Activated CD4-positive, alpha-beta T cell treated with anti-CD3 and anti-CD28 coated beads, Interleukin-2, amount 50 U/mL, for 4 hours (primary cell): Measurements from ENCODE around the gene VPS50.

ENCODE experiments used
- DNase-seq, 2 experiments: peaks; one replicate each; pipeline ENCODE4 v3.0.0-alpha.2; 2020

Gene VPS50, protein sequence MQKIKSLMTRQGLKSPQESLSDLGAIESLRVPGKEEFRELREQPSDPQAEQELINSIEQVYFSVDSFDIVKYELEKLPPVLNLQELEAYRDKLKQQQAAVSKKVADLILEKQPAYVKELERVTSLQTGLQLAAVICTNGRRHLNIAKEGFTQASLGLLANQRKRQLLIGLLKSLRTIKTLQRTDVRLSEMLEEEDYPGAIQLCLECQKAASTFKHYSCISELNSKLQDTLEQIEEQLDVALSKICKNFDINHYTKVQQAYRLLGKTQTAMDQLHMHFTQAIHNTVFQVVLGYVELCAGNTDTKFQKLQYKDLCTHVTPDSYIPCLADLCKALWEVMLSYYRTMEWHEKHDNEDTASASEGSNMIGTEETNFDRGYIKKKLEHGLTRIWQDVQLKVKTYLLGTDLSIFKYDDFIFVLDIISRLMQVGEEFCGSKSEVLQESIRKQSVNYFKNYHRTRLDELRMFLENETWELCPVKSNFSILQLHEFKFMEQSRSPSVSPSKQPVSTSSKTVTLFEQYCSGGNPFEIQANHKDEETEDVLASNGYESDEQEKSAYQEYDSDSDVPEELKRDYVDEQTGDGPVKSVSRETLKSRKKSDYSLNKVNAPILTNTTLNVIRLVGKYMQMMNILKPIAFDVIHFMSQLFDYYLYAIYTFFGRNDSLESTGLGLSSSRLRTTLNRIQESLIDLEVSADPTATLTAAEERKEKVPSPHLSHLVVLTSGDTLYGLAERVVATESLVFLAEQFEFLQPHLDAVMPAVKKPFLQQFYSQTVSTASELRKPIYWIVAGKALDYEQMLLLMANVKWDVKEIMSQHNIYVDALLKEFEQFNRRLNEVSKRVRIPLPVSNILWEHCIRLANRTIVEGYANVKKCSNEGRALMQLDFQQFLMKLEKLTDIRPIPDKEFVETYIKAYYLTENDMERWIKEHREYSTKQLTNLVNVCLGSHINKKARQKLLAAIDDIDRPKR

DNA sequence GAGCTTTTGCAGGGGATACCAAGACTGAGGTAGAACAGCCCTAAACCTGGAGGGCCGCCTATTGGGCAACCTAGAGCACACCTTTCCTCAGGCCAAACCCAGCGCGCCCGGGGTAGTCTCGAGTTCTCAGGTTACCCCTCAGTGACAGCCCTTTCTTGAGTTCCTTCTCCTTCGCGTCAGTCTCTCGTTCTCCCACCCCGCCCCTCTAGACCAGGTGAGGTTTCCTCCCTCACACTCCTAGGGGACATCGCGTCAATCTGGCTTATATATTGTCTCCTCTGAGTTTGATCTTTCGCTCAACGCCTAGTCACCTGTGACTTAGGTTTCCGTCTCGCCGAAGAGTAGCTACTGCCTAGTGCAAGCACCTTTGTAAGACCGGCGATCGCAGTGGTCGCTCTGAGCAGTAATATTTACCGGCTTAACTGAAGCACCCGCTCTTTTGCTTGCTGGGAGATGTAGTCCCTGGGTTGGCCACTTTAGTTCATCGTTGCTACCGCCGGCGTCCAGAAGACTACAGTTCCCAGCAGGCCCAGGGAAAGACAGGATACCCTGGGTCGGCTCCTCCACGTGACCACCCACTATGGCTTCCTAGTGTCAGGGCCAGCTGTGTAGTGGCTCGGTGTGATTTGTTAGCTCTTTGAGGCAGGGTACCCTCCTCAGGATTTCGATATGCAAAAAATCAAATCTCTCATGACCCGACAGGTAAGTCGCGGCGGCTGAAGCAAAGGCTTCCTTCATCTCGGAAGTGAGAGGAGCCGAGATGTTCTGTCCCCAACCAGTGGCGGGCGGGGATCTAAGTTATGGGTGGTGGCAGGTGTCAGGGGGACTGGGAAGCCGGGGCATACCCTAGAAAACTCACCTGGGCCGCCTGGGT is at the start of gene VPS50:
TSS of gene VPS50 (plus strand) at position 568 of the 874 bp plus-strand sequence. CDS start at position 670, 102 bp downstream.
- DNase-seq, result peak; percentile 87 to 88

DNA sequence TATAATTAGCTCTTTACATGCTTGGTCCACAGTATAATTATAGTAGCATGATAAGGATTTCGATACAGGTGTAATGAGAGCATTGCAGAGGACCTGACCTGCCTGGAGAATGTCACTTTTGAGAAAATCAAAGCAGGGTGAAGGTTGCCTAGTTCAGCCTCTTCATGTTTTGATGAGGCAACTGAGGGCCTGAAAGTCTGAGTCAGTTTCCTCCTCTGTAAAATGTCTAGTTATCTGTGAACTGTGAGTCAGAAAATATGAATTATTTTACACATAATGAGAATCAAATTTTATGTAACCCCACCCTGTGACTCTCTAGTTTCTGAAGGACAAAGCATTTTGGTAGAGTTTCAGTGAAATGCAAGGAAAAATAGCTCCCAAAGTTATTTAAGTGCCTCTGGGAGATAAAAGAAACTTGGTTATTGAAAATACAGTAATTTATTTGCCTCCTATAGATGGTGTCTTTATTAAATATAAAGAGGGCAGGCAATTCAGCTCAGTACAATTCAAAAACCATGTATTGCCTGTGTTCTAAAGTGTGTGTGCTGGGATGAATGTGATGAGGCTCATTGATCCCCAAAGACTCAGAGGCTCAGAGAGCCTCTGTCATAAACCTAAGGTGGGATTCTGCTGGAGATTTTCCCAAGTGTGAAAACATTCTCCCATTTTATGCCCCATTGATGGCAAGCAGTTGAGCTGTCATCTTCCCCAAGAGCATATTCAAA is 46.7 kb upstream of the VPS50 start:
- DNase-seq, result no peak

DNA sequence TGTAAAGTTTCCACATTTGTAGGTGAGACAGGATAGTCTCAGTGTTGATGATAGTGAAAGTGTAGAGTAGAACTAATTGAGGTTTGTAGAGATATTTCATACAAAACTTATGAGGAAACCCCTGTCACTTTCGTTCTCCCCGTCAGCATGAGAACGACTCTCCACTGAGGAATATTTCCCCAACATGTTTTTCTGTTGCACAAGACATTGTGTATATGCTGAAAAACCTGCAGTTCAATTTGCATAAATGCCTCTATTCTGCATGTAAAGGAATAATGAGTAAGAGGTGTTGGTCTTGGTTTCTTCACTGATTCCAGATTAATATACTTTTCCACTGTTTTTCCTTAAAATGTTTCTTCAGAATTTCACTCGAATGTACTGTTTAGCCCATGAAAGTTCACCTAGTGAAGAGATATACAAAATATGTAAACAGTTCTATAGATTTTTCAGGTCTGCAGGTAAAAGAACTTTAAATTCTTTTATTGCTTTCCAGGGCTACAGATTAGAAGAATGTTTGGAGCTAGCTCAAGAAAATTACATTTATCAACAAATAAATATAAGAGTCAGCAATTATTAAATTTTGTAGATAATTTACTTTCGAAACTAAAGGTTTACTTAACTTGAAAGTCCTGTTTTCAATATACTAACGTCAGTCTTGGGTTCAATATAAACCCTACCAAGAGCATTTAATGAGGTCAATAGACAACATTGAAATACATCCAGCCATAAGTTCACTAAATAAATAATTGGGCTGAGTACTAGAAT is 43.1 kb upstream of the VPS50 start:
- no peak for DNase-seq

DNA sequence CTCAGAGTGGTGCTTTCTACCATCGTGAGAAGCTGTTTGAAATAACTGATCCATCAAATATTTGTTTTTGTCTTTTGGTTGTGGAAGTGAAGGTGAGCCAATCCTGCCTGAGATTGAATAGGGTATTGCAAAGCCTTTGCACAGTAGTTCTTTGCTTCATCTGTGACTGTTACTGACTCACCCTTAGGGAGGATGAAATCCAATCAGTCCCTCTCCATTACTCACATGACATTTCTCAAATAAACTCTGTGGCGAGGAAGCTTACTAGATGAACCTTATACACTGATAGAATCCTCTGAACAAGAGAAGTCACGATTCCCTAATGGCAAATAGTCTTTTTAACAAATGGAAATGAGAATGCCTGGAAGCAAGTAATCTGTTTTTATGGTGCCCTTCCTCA is 37.8 kb upstream of the VPS50 start:
- no peak for DNase-seq

DNA sequence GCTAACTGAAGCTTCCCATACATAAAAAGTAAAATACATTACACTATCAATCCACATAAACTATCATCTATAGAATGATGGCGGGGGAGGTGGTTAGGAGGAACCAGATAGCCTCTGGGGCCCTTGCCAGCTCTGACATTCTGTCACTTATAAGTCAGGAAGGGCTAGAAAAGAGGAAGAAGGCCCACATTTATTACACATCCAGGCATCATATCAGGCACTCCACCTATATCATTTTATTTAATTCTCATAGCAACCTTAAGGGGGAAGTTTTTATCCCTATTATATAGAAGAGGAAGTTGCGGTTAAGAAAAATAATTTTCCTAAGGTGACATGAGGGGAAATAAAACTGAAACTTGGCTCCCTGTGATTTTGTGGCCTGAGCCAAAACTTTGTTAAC is 35.8 kb upstream of the VPS50 start:
- DNase-seq, result no peak

DNA sequence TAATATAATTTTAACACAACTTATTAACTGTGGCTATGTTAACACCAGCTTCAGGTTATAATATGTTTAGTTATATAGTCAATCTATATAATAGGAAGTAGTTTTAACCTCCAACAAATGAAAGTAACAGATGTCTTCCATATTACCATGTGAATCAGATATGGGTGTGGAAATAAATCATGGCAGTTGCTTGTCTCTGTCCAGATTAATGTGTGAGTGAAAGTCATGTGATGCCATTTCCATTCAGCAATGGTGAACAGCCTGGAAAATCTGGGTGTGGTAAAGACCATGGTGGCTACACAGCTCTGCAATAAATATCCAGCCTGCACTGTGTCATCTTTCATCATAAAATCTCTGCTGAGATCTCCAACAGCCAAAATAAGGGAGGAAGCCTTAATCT is 33.7 kb upstream of the VPS50 start:
- DNase-seq, result no peak

DNA sequence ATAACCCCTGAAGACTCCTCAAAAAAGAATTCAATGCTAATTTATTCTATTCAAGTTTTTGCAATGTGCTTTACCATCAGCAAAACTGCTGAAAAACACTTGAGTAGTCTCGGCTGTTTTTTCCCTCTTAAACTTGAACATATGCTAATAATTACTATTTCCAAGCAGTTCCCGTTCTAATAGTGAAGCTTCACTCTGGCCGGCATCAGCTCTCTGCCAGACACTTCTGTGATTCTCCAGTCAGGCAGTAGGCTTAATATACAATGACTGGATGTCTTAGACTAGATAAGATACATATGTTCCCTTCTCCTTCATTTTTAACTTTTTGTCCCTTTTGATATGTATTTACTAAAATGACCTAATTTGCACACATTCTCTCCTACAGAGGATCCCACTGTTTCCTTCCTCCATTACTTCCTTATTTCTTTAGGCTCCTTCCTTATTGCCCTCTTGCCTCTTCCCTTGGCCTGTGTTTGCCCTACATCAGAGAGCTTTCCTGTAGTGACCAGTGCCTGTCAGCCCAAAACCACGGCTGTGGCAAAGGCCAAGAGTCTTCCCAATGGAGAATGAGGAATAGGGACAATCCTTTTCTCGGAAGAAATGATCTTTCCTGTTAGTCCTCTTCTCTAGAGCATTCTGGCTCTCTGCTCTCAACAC is 29.4 kb upstream of the VPS50 start:
- no peak for DNase-seq

DNA sequence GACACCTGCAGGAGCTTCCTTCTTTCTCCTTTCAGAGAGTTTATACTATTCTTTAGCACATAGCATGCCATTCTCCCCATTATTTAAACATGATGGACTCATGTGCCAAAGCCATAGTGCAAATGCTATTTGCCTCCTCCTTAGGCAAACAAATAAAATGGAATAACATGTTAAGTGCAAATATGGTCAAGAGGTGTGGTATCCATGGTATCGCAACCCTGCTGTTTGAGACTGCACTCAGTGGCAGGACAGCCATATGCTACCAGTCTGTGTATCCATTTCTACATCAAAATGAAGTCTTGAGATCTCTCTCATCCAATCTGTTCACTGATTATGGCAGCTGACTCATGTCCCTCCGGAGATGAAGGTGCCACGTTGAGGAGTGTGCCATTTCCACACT is 28.7 kb upstream of the VPS50 start:
- DNase-seq, result no peak

DNA sequence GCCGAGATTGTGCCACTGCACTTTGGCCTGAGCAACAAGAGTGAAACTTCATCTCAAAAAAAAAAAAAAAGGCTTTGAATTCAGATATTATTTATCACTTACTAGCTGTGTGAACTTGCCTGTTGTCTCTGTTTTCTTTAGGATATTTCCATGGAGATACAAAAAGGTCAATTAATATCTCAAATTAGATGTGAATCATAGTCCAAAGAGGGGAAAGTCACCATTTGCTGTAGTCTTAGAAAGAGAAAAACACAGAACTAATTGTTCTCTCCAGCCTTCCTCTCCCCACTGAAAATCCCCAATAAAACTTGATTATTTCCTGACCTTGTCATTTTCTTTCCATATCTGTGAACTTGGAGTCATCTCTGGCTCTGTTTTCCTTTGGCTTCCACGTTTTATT is 27.1 kb upstream of the VPS50 start:
- no peak for DNase-seq

DNA sequence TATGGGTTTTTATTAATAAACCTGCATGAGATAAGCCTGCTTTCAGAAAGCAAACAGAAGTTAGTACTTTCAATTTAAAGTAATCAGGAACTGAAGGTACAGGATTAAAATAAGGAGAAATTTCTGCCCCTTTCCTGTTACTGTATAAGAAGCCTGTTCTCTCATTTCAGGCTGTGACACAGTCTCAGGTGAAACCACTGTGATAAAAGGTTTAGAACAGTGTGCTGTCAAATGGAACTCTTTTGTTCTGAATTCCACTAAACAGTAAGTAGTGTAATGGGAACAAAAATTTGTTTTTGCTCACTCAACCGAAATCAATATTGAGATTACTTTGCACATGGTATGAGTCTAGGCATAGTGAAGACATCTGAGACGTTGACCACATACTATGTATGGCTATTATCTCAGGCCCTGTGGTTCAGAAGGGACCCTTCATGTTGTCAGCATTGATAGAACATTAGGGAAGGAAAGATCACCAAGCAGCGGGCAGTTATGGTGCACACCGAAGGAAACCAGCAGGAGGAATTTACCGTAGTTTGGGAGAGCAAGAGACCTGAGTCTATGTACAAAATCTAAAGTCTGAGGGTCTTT is 20.8 kb upstream of the VPS50 start:
- DNase-seq, result no peak

DNA sequence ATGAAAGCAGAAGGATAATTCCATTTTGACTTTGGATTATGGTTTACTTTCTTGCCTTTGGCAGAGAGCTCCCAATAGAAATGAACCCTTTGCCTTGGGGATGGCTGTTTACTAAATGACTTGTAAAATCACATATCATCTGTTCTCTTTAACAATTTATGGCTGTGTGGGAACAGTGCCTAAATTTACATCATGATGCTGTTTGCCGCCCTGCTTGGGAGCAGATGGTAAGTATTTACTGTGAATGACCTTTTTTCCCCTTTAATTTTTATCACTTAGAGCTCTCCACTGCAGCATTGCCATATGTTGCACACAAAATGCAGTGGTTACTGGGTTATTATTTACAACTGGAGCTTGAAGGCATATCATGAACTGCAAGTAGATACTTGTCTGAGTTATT is 19.3 kb upstream of the VPS50 start:
- DNase-seq, result no peak

DNA sequence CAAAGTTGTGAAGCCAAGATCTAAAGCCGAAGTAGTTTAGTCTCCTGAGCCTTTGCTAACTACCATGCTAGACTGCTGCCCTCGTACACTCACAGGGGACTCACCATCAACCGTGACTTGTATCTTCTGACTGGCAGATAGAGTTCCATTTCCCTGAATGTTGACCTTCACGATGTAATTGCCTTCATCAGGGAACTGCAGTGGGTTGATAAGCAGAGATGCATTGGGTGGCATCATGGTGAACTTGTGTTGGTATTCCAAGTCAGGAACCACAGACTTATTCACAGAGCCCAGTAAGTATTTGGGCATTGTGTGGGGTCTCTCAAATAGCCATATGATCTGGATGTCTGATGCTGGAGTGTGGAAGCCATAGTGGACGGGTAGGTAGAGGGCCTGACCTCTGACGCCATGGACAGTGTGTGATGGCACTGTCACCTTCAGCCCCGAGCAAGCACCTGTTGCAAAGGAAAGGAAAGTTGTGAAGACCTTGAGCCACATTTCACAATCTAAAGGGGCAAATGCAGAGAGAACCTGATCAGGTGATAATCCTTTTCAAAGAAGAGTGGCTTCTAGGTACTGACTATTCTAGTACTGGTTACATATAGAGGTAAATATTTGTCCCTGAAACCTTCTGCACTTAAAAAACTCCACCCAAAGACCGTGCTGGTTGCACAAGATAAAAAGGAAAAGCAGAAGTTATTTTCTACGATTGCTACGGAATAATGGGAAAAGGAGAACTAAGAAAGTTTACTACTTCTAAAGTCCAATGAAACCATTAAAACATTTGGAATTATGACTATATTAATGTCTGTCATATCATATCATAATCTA is 13.0 kb upstream of the VPS50 start:
- DNase-seq, result no peak

DNA sequence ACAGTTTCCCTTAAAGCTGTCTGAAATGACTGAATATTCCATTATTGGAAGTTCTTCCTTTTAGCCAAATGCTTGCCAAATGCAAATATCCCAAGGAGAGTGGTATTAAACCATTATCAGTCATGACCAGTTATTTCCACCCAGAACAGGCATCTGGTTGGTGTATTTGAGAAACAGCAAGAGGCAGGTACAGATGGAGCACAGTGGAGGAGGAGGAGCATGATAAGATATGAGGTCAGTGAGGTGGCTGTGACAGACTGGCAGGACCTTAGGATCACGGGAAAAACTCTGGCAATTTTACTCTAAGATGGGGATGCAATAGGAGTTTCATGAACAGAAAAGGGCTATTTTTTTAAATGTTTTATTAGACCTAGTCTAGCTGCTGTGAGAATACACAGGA is 12.3 kb upstream of the VPS50 start:
- DNase-seq, result no peak

DNA sequence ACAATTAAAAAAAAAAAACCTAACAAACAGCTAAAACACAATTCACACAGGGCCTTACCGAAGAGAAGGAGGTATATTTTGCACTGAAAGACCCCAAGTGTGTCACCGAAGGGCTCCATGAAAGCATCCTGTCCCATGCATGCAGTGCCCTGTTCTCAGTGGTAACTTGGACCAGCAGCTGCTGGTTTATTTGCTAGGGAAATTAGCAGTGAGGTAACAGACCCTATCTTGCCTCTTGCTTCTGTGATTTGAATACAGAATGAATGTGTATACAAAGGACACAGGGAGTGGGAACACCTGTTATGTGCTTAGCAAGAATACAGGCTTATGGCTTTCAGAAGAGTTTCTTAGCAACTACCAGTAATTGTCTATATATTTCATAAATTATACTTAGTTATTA is 5.9 kb upstream of the VPS50 start, which contains the start of gene HEPACAM2:
TSS of gene HEPACAM2 (minus strand) at position 160 of the 400 bp plus-strand sequence.
- no peak for DNase-seq

DNA sequence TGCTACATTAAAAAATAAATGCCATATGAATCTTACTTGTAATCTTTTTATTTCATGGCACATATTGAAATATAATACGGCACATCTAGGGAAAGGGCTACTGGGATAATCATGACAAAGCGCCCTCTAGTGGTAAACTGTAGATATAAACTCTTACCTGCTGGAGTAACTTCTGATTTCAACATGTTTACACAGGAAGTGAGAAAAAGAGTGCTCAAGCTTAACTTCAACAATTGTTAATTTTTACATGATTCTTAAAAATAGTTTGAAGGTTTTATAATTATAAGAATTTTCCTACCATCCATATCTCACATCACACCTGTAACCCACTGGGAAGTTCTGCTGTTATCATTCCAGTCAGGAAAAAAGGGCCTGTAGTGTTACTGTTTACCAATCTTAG is 3.9 kb upstream of the VPS50 start:
- no peak for DNase-seq

DNA sequence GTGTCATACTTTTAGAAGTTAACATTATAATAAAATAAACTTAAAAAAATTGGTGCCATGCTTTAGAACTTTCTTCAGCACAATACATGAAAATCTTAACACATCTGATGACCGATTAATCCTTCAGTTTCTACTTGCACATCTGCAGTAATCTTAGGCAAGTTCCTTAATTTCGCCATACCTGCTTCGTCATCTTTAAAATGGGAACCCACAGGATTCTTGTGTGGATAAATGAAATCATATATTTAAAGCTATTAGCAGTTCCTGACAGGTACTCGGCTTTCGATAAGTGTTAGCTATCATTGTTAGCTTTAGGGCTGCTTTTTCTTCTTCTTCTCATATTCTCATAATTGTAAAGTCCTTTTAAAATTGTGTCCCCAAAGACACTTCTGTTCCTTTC is 907 bp upstream of the VPS50 start:
- DNase-seq, result no peak

DNA sequence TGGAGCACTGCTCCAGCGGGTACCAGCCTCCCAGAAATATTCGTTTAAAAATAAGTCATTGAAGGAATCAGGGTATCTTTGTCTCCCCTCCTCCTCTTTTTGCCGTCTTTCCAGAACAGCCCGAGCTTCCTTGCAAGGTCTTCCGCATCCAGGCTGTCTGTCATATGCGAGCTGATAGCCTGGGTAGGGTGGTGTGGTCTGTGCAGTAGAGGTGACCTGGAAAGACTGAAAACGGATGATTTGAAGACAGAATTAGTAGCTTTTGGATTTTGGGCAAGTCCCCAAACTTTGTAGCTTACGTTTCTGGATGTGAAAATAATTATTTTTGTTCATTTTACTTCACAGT is 480 bp downstream of the VPS50 start:
- no peak for DNase-seq

DNA sequence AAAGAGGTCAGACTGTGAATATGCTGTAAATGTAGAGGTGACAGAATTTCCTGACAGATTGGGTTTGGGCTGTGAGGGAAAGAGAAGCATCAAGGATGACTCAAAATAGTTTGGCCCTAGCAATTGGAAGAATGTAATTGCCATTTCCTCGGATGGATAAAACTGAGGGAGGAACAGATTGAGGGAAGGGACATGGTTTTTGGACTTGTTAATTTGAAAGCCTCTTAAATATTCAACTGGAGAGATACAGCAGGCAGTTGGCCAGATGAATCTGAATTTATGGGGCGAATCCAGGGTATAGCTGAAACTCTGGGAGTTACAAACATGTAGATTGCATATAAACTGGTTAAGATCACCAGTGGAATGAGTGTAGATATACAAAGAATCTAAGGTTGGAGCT is 3.4 kb downstream of the VPS50 start:
- DNase-seq, result no peak

DNA sequence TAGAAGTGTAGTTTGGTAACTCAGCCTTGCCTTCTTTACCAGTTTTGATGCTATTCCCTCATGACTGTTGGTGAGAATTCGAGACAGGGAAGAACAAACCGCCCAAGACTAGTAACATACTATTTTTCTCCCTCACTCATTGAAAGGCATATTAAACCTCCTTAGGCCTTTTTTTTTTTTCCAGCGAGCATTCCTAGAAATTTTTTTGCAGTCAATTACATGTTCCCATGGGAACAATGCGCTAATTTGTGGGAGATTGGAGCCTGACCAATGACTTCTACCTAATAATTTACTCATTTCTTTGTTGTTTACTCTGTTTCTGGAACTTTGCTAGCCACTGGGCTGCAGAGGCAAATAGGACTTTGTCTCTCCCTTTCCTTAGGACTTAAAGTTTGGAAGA is 6.0 kb downstream of the VPS50 start:
- DNase-seq, result no peak

DNA sequence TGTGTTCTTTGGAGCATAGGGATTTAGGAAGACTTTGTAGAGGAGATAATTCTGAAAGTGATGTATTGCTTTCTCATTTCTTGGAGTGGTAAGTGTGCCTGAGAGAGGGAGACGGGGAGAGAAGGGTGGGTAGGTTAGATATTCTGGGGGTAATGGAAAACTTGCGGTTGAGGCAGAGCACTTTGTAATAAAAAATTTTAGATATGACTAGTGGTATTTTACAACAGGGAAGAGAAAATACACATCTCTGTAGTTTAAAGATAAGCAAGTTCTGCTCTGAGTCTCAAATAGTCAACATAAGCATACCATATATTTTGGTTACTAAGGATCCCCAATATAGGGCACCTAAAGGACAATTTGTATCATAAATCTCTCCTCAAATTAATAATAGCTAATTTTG is 6.6 kb downstream of the VPS50 start:
- no peak for DNase-seq
